Measurements from ENCODE around the gene PRR35.

The PRR35 gene

DNA sequence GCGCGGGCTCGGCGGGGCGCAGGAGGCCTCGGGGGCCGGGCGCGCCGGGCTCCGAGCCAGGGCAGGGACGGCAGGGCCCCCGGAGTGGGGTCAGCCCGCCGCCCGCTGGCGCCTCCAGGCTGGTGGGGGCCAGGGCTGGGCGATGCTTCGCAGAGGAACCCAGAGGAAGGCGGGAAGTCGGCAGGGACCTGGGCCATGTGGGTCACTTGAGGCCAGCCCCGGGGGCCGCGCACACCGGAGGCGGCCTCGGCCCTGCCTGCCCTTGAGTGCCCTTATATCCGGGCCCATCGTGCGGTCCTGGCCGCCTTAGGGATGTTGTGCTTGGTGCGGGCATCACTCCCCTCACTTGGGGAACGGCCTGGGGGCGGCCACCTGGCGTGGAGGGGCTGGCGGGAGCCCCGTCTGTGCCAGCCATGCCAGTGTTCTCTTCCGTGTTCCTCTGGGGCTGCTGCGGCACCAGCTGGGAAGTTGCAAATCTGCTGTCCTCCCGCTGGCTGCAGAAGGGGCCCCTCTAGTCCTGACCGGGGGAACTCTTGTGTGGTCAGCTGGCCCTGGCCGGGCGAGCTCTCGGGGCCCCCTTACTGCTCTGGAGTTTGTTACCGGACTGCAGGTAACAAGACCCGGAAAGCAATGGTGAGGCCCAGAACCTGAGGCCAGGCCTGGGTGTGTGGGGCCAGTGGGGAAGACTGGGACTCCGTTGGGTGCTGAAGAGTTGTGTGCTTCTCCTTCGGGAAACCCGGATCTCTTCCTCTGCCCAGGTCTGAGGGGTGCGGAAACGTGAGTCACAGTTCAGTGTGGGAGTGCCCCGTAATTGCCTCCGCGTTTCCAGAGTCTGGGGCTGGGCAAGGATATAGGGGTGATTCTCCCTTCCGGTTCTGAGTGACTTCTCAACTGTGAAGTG lies 31.8 kb upstream of the PRR35 start:
- peak; percentile 25 to 35 for DNase-seq

- DNase-seq: no peak
Measured at GRCh38 chr16:529012-529575, 31.1 kb upstream of the PRR35 start.

GRCh38 chr16:530111-530817 lies 29.9 kb upstream of the PRR35 start:
- no peak for DNase-seq

DNA sequence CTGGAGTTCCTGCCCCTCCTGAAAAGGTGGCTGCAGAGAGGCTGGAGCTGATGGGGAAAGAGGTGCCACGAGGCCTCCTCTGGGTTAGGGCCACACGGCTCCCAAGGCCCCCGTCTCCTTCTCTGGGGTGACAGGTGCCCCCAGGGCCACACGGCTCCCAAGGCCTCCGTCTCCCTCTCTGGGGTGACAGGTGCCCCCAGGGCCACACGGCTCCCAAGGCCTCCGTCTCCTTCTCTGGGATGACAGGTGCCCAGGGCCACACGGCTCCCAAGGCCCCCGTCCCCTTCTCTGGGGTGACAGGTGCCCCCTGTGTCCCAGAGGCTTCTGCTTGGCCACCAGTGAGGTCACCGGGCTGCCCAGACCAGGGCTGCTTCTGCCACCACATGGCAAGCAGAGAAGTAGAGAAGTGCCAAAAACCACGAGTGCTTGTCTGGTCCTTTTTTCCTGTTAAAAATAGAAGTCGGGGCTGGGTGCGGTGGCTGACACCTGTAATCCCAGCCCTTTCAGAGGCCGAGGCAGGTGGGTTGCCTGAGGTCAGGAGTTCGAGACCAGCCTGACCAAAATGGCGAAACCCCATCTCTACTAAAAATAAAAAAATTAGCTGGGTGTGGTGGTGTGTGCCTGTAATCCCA lies 28.6 kb upstream of the PRR35 start:
- no peak for DNase-seq

GRCh38 chr16:533391-534123 lies 26.6 kb upstream of the PRR35 start:
- no peak for DNase-seq

- no peak for DNase-seq
Measured at GRCh38 chr16:534135-534534, 26.1 kb upstream of the PRR35 start.

DNA sequence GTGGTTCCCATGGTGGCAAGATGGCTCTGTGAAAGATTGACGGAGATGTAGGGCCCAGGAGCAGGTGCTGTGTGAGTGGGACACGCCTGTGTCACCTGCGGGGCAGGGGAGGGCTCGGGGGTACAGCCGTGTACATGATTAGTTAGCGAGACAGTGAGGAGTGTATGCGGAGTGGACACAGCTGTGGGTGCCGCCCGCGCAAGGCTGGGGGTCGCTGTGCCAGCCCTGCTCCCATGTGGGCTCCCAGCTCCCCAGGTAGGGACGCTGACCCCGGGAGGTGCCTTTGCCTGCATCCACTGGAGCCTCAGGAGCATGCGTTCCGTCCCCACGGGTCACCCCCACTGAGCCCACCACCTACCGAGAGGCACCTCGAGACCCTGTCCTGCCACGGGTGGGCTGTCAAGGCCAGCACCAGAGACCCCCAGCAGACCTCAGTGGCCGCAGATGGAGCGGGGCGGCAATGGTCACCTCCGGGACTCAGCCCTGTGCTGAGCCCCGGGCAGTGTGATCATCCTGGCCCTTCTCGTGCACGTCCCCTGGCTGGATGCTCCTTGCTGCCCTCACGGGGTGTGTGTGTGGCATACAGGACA lies 25.2 kb upstream of the PRR35 start:
- no peak for DNase-seq

- no peak for DNase-seq
Measured at GRCh38 chr16:535446-536405, 24.5 kb upstream of the PRR35 start.

- no peak for DNase-seq
Measured at GRCh38 chr16:536746-537145, 23.4 kb upstream of the PRR35 start.

DNA sequence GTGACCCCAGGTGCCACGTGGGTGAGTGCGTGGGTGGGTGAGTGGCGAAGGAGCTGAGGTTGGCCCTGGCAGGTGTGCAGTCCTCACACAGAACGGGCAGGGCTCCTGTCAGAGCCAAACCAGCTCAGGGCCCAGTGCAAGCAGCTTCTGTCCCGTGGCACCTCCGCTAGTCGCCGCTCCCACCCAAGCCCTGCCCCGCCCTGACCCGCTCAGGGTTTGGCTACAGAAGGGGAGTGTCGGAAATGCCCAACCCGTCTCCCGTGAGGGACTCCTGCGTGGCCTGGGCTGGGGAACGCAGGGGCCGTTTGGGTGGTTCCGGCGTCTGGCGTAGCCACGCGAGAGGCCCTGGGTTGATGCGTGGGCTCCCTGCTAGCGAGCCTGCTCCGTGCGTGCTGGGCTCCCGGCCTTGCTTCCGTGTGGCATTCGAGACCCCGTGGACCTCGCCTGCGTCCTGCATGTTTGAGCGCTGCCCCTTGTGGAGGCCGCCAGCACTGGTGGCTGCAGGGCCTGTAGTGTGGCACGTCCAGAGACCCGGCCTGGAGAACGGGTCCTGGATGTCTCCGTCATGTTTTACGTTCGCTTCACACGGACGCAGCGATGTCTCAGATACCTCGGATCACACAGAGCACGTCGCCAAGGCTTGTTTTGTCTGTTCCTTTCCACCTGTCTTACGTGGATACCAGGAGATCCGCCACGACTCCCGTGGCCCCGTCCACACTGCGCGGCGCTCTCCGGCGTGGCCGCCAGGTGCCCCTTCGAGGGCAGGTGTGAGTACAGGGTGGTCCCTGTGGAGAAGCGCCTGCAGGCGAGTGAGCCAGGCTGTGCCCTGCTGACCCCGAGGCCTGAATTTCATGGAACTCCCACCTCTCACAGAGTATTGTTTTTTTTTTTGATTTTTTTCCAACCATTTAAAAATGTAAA lies 22.5 kb upstream of the PRR35 start:
- DNase-seq: no peak

DNA sequence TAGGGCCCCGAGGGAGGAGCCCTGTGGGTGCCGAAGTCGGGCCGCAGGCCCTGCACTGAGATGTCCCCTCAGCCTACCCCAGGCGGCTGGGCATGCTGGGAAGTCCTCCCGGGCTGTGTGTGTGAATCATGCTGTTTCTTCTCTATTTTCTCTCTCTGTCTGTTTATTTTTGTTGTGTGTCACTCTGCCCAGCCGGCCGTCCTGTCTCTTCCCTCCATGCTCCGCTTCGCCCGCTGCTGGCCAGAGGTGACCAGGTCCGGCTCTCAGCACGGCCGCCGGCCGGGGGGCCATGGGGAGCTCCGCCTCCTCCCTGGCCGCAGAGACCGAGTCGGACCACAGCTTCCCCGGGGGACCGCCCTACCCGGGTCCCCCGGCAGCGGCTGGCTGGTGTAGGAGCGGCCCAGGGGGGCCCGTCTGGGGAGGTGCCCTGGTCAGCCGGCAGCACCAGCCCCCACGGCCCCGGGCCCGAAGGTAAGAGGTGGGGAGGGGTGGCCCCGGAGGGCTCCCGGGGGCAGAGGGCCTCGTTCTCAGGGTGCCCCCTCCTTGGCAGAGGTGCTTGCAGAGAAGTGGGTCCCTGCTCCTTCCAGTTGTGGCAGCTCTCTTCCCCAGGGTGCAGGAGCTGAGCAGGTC lies 20.2 kb upstream of the PRR35 start:
- DNase-seq: no peak

GRCh38 chr16:540645-541340 lies 19.4 kb upstream of the PRR35 start:
- no peak for DNase-seq

- no peak for DNase-seq
Measured at GRCh38 chr16:543301-544164, 16.7 kb upstream of the PRR35 start.

DNA sequence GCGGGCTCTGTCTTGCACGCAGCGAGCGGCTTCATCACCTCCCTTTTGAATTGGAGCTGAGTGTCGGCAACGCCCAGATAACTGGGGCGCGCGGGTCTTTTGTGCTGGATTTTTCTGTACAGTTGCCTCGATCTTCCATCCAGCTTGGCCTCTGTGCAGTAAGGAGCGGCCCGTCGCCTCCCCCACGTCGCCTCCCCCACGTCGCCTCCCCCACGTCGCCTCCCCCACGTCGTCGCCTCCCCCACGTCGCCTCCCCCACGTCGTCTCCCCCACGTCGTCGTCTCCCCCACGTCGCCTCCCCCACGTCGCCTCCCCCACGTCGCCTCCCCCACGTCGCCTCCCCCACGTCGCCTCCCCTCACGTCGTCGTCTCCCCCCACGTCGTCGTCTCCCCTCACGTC lies 15.7 kb upstream of the PRR35 start:
- no peak for DNase-seq

- peak in 1 of 2 donors; percentile 30 for DNase-seq
Measured at GRCh38 chr16:546909-547770, 13.1 kb upstream of the PRR35 start.

DNA sequence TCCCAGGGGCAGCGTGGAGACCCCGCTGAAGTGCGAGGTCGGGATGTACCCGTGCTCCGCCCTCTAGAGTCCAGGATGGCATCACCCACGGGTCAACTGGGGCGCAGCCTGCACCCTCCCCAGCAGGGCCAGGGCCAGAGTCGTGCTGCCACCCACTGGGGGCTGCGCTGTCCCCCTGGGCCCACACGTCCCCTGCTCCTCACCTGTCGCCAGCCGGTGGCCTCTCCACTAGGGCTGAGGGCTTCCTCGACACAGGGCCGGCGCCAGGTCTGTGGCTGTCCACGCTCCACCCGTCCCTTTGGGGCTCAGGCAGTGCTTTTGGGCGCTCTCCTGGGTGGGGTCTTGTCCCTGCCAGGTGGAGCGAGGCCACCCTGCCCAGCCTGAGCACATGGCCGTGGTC lies 11.6 kb upstream of the PRR35 start:
- no peak for DNase-seq

All from stimulated activated CD4-positive, alpha-beta T cell treated with anti-CD3 and anti-CD28 coated beads, Interleukin-2, amount 100 ng/mL, for 48 hours (primary cell).